Thyroid gland (tissue), 4 donors: ENCODE data around the gene ICE2.

ENCODE experiments used
- CTCF ChIP-seq, 6 experiments: fragments of 200-600 bp in 3 of 6; fragments of 450-650 bp in 3 of 6; sonication (generic) in 3 of 6; IDR thresholded peaks; one replicate each; pipeline ENCODE4 v1.5.1; 2016 to 2019; ENCODE audit warnings: antibody characterized with exemption in 6 of 6, mild to moderate bottlenecking in 2 of 6, inconsistent platforms in 1 of 6, moderate library complexity in 1 of 6
- POLR2A ChIP-seq, 2 donors: fragments of 450-650 bp; IDR thresholded peaks; one replicate each; pipeline ENCODE4 v1.6.1; 2017; ENCODE audit warnings: antibody characterized with exemption in 2 of 2, mild to moderate bottlenecking in 2 of 2, moderate library complexity in 1 of 2

DNA sequence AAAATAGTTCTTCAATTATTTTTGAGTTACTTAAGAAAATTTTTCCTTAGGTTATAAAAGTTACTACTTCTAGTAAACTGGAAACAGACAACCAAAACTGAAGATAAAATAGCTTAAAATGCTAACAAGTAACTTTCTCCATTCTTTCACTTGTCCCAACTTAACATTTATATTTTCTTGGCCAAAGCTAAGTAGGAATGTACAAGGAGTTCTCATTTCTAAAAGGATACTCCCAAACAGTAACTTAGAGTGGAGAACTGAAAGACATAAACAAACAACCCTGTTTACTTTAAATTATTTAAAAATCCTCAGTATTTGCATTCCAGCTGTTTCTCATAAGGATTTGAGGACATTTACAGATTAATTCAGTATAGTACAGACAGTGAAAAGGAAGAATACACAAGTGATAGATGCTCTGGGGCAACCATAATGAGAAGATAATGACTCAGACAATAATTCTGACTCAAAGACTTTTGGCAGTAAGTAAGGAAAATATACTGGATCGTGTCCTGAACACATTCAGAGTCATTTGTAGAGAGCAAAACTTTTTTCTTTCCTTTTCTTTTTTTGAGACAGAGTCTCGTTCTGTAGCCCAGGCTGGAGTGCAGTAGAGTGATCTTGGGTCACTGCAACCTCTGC lies 52.0 kb downstream of the ICE2 start:
- TF ChIP-seq POLR2A (IDR thresholded peaks at IDR 0.05) (no peak), CTCF (IDR thresholded peaks at IDR 0.05) (no peak)
